Right lobe of liver (tissue), 4 donors: ENCODE data around the gene GRM8.

Experiments
- CTCF ChIP-seq, 4 donors: fragments of 200-600 bp in 3 of 4; fragments of 450-650 bp in 1 of 4; IDR thresholded peaks; one replicate each; pipeline versions ENCODE4 v1.5.1 to v1.8.0; 2016 to 2022; ENCODE audit warnings: antibody characterized with exemption in 4 of 4, mild to moderate bottlenecking in 2 of 4
- POLR2A ChIP-seq: fragments of 450-650 bp; IDR thresholded peaks from one replicate; pipeline ENCODE4 v1.6.1; 2017; ENCODE audit warnings: antibody characterized with exemption, mild to moderate bottlenecking
- donor health status: DM: no; HTN: no; CAD: no.
- donor health status: DM: no; HTN: no; CAD: no.
- donor health status: DM: no; HTN: yes; CAD: no.

- TF ChIP-seq CTCF (IDR thresholded peaks at IDR 0.05) = no peak
- TF ChIP-seq POLR2A = no peak
Observed at GRCh38 chr7:126411821-126412383, 840.8 kb downstream of the GRM8 start.
